Purkinje cell (primary cell): ENCODE data around the gene FXN. TPM values are rescaled to one million over a fixed set of nuclear protein-coding genes. Genes with fewer than 3 reads are reported as not detected.

Experiments used
- polyA plus RNA-seq: library from polyadenylated mRNA; unstranded; fragments of >200 nt; fragmentation: Nextera tagmentation; gene quantifications from 2 replicates; pipeline ENCODE4 v1.2.1, GENCODE V29; 2014

FXN gene
- 12.4 and 19.9 TPM in 2 replicates for polyA plus RNA-seq

GRCh38 chr9:69035438-69036308, at the start of gene FXN:
Gene FXN (plus strand): TSS chr9:69035752. CDS start chr9:69035783, 31 bp downstream.

GRCh38 chr9:69014013-69014412, 21.5 kb upstream of the FXN start, which contains the start of gene PRKACG:
Gene PRKACG (minus strand): TSS chr9:69014113. CDS start chr9:69014092, 21 bp downstream.

Other genes with a start within 250 kb of the FXN start
- not detected in 2 replicates for gene PRKACG, start 21.6 kb upstream of the FXN start, polyA plus RNA-seq
- 27.2 and 44.1 TPM in 2 replicates for gene TJP2, start 138.5 kb downstream of the FXN start, polyA plus RNA-seq